Activated naive CD8-positive, alpha-beta T cell treated with anti-CD3 and anti-CD28 coated beads, Interleukin-2, amount 10 ng/mL, durations not matched to agents 7 days and 5 days (primary cell): ENCODE data around the gene CCDC196. TPM values are rescaled to one million over a fixed set of nuclear protein-coding genes. Genes with fewer than 3 reads are reported as not detected.

Experiments
- ATAC-seq: fragments of 150-1000 bp; cut with Tn5 transposase; one replicate; pipeline ENCODE4 v1.10.0; 2021; ENCODE audit warnings: low read depth, moderate library complexity
- POLR2A ChIA-PET: fragments of 350-600 bp; sonication (Branson Sonifier 250); formaldehyde crosslinking; loops from one replicate; lab custom pipeline; 2021; ENCODE audit warnings: antibody characterized with exemption; lab: Charles Lee
- DNase-seq: peaks from one replicate; pipeline ENCODE4 v3.0.0; 2021
- H3K27ac Mint-ChIP-seq: one replicate; pipeline ENCODE4 v1.8.0; 2022; ENCODE audit warnings: mild to moderate bottlenecking, mixed read lengths
- H3K27me3 Mint-ChIP-seq: one replicate; pipeline ENCODE4 v1.8.0; 2022; ENCODE audit warnings: mild to moderate bottlenecking, moderate library complexity, mixed read lengths
- H3K36me3 Mint-ChIP-seq: one replicate; pipeline ENCODE4 v1.8.0; 2021; ENCODE audit warnings: mild to moderate bottlenecking, mixed read lengths
- H3K4me1 Mint-ChIP-seq: one replicate; pipeline ENCODE4 v1.8.0; 2021; ENCODE audit warnings: mixed read lengths
- H3K4me3 Mint-ChIP-seq: one replicate; pipeline ENCODE4 v1.8.0; 2022; ENCODE audit warnings: mild to moderate bottlenecking, moderate library complexity, mixed read lengths
- H3K9me3 Mint-ChIP-seq: one replicate; pipeline ENCODE4 v1.8.0; 2021; ENCODE audit warnings: mixed read lengths
- total RNA-seq, 2 experiments: library from RNA; stranded (reverse); gene quantifications; one replicate each; pipeline ENCODE4 v1.2.3, GENCODE V29; 2021

CCDC196 gene
- total RNA-seq, 2 experiments from 2014 or later, result not detected

DNA sequence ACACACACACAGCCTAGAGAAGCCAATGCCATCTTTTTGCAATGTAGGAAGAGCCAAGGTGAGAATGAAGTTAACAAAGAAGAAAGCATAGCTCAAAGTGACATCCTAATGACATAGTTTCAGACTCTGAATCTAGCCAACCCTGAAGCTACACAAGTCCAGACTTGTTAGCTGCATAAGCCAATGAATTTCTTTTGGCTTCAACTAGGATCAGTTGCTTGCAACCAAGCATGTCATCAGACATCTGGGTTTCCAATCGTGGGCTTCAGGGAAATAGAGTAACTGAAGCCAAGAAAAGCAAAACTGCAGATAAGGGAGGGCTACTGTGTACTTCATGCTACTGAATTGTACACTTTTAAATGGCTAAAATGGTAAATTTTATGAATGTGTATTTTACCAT is 17.4 kb downstream of the CCDC196 start:
- H3K4me3 Mint-ChIP-seq, result no peak overlapping the region
- ATAC-seq (no peak), DNase-seq (no peak)
- H3K27ac Mint-ChIP-seq, result no peak overlapping the region
- H3K9me3 Mint-ChIP-seq, result no peaks in the 10 kb centered on the region
- POLR2A ChIA-PET, result no interaction called here
- peaks cover 2% of the 10 kb centered on the region for H3K27me3 Mint-ChIP-seq
- peaks cover 8% of the 10 kb centered on the region for H3K4me1 Mint-ChIP-seq
- H3K36me3 Mint-ChIP-seq, result peaks cover 2% of the 10 kb centered on the region

DNA sequence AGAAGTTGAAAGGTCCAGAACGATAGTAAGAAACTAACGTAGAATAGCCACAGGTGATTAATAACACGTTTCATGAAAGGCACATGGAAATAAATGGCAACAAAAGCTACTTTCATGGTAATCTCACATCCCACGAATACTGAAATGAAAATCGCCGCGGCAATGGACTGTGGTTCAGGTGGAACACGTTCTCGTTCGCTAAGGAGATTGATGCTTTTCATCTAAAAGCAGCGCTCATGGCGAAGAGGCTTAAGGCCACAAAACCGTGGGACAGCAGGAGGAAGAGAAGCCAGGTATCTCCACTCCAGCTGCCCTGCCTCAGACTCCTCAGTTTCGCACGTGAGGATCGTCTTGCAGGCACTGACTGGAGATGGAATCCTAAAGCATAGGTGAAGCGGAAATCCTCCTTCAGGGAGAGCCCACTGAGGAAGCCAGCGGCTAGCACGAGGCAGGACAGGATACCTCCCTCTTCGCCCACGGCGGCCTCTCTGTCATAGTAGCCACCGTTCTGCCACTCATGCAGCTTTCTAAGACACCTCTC is 21.1 kb downstream of the CCDC196 start:
- H3K36me3 Mint-ChIP-seq, result peaks cover 2% of the 10 kb centered on the region
- DNase-seq, result no peak

DNA sequence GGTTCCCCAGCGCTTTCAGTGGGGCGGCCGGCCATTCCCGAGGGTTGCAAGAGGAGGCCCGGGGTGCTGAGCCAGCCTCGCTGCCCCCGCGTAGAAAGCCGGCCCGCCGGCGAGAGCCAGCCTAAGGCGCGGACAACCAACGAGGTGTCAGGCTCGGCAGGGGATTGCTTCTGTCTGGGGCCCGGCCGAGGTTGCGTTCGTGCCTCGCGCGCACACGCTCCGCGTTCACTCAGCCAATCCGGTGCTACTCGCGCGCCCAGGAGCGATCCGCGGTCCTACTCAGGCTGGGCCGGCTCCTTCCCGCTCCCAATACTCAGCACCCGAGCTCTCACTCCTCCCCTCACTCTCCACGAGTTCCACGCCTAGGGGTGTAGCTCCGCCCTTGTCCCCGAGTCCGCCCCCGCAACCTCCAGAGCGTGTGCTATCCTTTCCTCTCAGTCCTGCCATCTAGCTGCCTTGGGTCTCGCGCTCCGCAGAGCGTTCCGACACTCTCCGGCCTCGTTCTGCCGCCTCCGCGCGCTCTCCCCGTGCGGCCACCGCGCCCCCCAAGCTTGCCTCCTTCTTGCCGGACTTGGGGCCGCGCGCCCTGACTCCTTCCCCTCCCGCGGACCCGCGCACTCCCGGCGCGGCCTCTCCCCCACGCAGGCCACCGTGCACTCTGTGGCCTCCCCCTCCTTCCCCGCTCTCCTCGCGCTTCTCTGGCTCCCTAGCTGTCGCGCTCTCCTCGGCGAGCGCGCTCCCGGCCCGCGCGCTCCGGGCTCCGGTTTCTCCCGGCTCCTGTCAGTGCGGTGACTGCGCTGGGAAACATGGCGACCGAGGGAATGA is 21.8 kb downstream of the CCDC196 start, which contains the start of gene GPHN:
Gene GPHN (plus strand): TSS at position 426 of the 825 bp plus-strand sequence.
- Mint-ChIP-seq H3K27ac (peak within 1 kb of the TSS; percentile 94), H3K4me3 (peak within 1 kb of the TSS; percentile 98), H3K4me1 (peaks cover 24% of the 10 kb centered on the region), H3K9me3 (no peaks in the 10 kb centered on the region), H3K36me3 (peaks cover 1% of the 10 kb centered on the region), H3K27me3 (peaks cover 11% of the 10 kb centered on the region)
- ATAC-seq (peak; percentile 97), DNase-seq (peak; percentile 89)
- POLR2A ChIA-PET, result interaction anchor here (0.8 to 2.6 kb wide), 3 partner anchors 9 to 1405 kb away, joined by 3 to 16 read pairs (median 10); partner anchors contain the start of gene MAX

More for the DNA sequence above, 21.1 kb downstream of the CCDC196 start:
- peaks cover 22% of the 10 kb centered on the region for H3K4me1 Mint-ChIP-seq
- ATAC-seq, result peak; percentile 30
- POLR2A ChIA-PET, result interaction anchor here (1.1 to 2.6 kb wide), 2 partner anchors 8 to 10 kb away, joined by 10 to 16 read pairs; no protein-coding TSS in a partner anchor
- H3K27me3 Mint-ChIP-seq, result peaks cover 12% of the 10 kb centered on the region
- peak overlapping the region; percentile 98 for H3K4me3 Mint-ChIP-seq
- no peaks in the 10 kb centered on the region for H3K9me3 Mint-ChIP-seq
- H3K27ac Mint-ChIP-seq, result peak overlapping the region; percentile 94

DNA sequence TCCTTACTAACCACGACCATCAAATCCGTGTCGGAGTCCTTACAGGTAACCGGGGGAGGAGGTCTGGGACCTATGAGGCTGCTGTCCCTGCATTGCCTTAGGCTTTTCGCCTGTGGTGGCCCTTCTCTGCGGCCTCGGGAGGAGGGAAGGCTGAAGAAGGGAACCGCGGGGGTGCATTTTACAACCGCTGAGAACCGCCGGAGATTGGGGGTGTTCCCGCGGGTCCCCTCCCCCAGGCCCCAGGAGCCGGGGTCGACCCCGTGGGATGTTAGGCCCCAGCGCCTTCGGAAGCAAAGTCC is 22.3 kb downstream of the CCDC196 start:
- Mint-ChIP-seq H3K4me3 (peak overlapping the region; percentile 98), H3K36me3 (peaks cover 2% of the 10 kb centered on the region), H3K9me3 (no peaks in the 10 kb centered on the region), H3K27me3 (peaks cover 14% of the 10 kb centered on the region), H3K4me1 (peaks cover 24% of the 10 kb centered on the region), H3K27ac (peak overlapping the region; percentile 94)
- DNase-seq (no peak), ATAC-seq (no peak)
- POLR2A ChIA-PET, result interaction anchor here (0.7 to 1.1 kb wide), 3 partner anchors 9 to 1406 kb away, joined by 3 to 10 read pairs (median 3); partner anchors contain the start of gene MAX

DNA sequence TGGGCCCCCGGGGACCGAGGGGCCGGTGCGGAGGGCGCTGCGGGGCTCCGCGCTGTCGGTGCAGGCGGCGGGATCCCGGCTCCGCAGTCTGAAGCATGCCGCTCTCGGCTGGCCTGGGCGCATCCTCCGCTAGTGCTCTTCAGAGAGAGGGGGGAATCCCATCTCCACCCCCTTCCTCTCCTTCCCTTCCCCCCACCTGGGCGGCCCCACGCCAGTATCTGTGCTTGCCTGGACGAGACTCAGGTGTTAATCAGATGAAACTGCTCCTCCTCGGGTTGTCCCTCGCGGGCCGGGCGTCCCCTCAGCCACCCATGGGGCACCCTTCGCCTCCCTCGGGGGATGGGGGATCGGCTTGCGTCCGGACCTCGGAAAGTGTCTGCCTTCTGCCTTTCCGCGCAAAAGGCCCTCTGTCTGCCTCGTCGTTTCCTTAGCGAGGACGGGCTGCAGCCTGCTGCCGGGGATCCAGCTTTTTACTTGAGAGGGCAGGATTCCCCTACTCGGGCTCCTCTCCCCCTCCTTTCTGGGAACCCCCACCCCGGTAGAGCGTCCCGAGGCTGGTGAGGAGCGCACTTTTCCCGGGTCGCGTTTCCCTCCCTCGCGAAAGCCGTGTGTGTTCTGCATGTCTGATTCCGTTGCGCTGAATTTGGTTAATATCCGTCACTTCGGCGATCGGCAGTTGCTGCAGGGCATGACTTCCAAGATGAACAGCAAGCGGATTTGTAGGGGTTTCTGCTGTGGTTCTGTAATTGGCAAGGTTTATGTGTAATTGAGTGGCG is 22.9 kb downstream of the CCDC196 start:
- H3K36me3 Mint-ChIP-seq, result peaks cover 2% of the 10 kb centered on the region
- H3K4me3 Mint-ChIP-seq, result peak overlapping the region; percentile 91
- peaks cover 24% of the 10 kb centered on the region for H3K4me1 Mint-ChIP-seq
- H3K27ac Mint-ChIP-seq, result peak overlapping the region; percentile 67
- ATAC-seq, result peak; percentile 3
- H3K9me3 Mint-ChIP-seq, result no peaks in the 10 kb centered on the region
- H3K27me3 Mint-ChIP-seq, result peaks cover 14% of the 10 kb centered on the region
- DNase-seq, result peak; percentile 64
- POLR2A ChIA-PET, result interaction anchor here (0.7 kb wide), 1 partner anchor 1071 kb away, joined by 3 read pairs; no protein-coding TSS in a partner anchor

DNA sequence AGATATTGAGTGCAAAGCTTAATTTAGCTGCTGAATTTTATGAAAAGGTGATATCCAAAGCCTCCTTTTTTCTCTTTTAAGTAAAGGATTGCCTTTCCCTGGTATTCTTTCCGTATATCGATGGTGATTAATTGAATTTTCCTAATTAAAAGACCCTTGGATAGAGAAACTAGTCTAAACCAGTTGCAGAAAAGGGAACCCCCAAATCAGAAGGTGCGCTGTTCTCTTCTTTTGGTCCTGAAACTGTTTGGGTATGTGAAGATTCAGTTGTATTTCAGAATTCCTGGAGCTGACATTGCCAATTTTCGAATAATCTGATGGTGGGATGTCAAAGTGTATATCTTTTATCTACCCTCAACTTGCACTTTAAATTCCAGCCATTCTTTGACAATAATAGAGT is 23.7 kb downstream of the CCDC196 start:
- Mint-ChIP-seq H3K4me3 (peak overlapping the region; percentile 91), H3K4me1 (peaks cover 24% of the 10 kb centered on the region), H3K9me3 (no peaks in the 10 kb centered on the region), H3K27me3 (peaks cover 14% of the 10 kb centered on the region), H3K36me3 (peaks cover 2% of the 10 kb centered on the region), H3K27ac (no peak overlapping the region)
- POLR2A ChIA-PET, result no interaction called here
- no peak for DNase-seq
- ATAC-seq, result no peak

DNA sequence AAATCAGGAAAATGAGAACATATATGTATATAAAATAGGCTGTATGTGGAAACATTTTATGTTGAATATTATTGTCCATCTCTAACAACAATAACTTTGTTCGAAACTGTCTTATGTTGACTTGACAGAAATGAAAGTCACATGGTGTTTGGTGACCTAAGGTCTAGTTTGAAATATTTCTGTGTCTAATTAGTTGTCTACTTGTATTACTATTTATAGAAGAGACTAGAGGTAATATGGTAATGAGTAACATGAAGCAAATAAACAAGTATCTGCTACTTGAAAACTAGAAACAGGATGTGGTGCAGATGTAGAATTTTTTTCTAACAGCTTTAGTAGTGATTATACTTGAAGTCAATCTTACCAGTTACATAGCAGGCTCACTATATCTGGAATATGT is 25.7 kb downstream of the CCDC196 start:
- no peak overlapping the region for H3K4me3 Mint-ChIP-seq
- H3K27ac Mint-ChIP-seq, result no peak overlapping the region
- H3K27me3 Mint-ChIP-seq, result peaks cover 14% of the 10 kb centered on the region
- peaks cover 2% of the 10 kb centered on the region for H3K36me3 Mint-ChIP-seq
- H3K9me3 Mint-ChIP-seq, result no peaks in the 10 kb centered on the region
- H3K4me1 Mint-ChIP-seq, result peaks cover 19% of the 10 kb centered on the region
- POLR2A ChIA-PET, result no interaction called here
- no peak for DNase-seq
- ATAC-seq, result no peak

DNA sequence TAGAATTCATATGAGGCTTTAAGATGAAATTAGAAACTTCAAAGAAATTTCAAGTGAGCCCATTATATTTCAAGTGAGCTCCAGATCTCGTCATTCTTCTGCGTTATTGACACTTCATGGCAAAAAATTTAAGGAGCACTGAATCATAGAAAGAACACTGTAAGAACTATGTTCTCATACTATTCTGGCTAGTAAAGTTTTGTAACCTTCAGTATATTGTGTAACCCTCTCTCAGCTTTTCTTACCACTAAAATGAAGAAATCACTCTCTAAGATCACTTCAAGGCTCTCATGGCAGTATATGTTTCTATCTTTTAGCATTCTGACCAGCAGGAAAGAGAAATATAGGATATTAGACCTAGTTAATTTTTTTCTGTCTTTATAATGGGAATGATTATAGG is 28.0 kb downstream of the CCDC196 start:
- Mint-ChIP-seq H3K9me3 (peaks cover 3% of the 10 kb centered on the region), H3K27me3 (peaks cover 14% of the 10 kb centered on the region), H3K4me1 (peaks cover 18% of the 10 kb centered on the region), H3K27ac (no peak overlapping the region), H3K36me3 (peaks cover 5% of the 10 kb centered on the region), H3K4me3 (no peak overlapping the region)
- no peak for ATAC-seq
- DNase-seq, result no peak
- POLR2A ChIA-PET, result no interaction called here

DNA sequence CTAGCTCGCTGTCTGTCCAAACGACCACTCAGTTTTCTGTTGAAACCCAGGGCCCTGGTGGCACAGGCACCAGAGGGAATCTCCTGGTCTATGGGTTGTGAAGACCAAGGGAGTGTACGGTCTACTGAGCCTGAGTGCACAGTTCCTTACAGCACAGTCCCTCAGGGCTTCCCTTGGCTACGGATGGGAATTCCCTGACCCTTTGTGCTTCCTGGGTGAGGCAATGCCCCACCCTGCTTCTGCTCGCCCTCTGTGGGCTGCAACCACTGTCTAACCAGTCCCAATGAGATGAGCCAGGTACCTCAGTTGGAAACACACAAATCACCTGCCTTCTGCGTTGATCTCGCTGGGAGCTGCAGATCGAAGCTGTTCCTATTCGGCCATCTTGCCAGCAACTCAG is 44.4 kb downstream of the CCDC196 start:
- Mint-ChIP-seq H3K27me3 (no peaks in the 10 kb centered on the region), H3K4me1 (peaks cover 5% of the 10 kb centered on the region), H3K36me3 (peaks cover 9% of the 10 kb centered on the region), H3K4me3 (no peak overlapping the region), H3K27ac (no peak overlapping the region), H3K9me3 (peaks cover 7% of the 10 kb centered on the region)
- DNase-seq (no peak), ATAC-seq (no peak)
- POLR2A ChIA-PET, result no interaction called here

DNA sequence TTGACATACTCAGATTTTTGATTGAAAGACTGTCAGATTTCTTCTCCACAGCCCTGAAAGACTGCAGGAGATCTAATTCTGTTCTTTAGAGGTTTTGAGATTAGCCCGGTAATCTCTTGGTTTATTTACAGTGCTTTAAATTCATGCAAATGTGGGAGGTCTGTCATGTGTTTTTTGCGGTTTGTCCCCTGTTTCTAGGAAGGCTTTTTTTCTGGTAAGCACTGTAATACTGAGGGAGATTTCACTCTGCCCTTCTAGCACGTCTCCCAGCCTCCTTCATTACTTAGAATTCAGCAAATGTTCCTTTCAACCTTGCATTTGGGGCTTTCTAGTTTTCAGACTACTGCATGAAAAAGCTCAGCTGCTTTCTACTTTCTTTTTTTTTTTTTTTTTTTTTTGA is 52.9 kb downstream of the CCDC196 start:
- Mint-ChIP-seq H3K9me3 (peaks cover 3% of the 10 kb centered on the region), H3K4me1 (peaks cover 3% of the 10 kb centered on the region), H3K4me3 (no peak overlapping the region), H3K27me3 (no peaks in the 10 kb centered on the region), H3K36me3 (peaks cover 3% of the 10 kb centered on the region), H3K27ac (no peak overlapping the region)
- ATAC-seq (peak; percentile 18), DNase-seq (no peak)
- POLR2A ChIA-PET, result no interaction called here

DNA sequence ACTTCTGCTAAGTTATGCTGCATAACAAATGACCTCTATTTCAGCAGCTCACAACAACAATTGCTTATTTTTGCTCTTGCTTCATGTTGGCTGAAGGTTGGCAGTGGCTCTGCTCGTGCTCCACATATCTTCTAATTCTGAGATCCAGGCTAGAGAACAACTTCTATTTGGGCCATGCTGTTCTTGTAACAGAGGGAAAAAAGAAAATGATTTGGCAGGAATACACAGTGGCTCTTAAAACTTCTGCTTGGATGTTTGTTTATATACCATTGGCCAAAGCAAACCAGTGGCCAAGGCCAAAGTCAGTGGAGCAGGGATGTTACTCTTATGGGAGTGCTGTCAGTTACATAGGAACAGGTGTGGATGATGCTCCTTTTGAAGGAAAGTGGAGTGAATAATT is 53.9 kb downstream of the CCDC196 start:
- POLR2A ChIA-PET, result no interaction called here
- no peak overlapping the region for H3K4me3 Mint-ChIP-seq
- H3K27me3 Mint-ChIP-seq, result no peaks in the 10 kb centered on the region
- H3K27ac Mint-ChIP-seq, result no peak overlapping the region
- H3K4me1 Mint-ChIP-seq, result peaks cover 3% of the 10 kb centered on the region
- H3K36me3 Mint-ChIP-seq, result peaks cover 3% of the 10 kb centered on the region
- DNase-seq (no peak), ATAC-seq (no peak)
- peaks cover 3% of the 10 kb centered on the region for H3K9me3 Mint-ChIP-seq

DNA sequence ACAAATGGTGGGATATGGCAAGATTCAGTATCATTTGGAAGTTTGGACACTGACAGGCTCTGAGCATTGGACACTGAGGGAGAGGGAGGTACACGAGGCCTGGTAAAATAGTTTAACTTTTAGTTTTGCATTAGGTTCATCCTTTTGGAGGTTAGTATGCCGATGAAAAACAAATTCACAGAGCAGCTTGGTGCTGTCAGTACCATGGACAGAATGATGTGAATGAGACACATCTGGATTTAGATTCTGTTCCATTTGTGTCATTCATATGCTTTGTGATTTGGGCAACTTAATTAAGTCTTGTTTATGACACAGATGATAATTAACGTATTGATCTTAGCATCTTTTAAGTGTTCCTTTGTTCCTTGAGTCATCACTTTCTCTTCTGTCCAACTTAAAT is 55.5 kb downstream of the CCDC196 start:
- Mint-ChIP-seq H3K4me3 (no peak overlapping the region), H3K27me3 (no peaks in the 10 kb centered on the region), H3K4me1 (peaks cover 3% of the 10 kb centered on the region), H3K27ac (no peak overlapping the region), H3K36me3 (peaks cover 3% of the 10 kb centered on the region), H3K9me3 (peaks cover 3% of the 10 kb centered on the region)
- POLR2A ChIA-PET, result no interaction called here
- ATAC-seq (no peak), DNase-seq (no peak)

DNA sequence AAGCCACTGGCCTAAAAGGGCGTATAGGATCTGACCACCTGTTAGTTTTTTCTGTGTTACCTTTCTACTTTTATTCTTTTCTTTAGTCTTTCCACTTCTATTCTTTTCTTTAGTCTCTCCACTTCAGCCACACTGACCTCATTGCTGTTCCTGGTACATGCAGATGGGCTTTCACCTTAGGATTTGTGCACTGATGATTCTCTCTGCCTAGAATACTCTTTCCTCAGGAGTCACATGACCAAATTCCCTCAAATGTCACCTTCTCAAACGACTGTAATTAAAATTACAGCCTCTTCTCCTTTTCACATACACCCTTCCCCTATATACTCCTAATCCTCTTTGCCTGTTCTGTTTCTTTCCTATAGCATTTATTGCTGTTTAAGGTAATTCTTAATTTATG is 57.8 kb downstream of the CCDC196 start:
- DNase-seq (no peak), ATAC-seq (no peak)
- no peaks in the 10 kb centered on the region for H3K27me3 Mint-ChIP-seq
- H3K9me3 Mint-ChIP-seq, result peaks cover 4% of the 10 kb centered on the region
- H3K36me3 Mint-ChIP-seq, result peaks cover 5% of the 10 kb centered on the region
- H3K4me3 Mint-ChIP-seq, result no peak overlapping the region
- peaks cover 1% of the 10 kb centered on the region for H3K4me1 Mint-ChIP-seq
- H3K27ac Mint-ChIP-seq, result no peak overlapping the region
- POLR2A ChIA-PET, result no interaction called here
